Measurements from ENCODE around the gene KRT86.

DNA sequence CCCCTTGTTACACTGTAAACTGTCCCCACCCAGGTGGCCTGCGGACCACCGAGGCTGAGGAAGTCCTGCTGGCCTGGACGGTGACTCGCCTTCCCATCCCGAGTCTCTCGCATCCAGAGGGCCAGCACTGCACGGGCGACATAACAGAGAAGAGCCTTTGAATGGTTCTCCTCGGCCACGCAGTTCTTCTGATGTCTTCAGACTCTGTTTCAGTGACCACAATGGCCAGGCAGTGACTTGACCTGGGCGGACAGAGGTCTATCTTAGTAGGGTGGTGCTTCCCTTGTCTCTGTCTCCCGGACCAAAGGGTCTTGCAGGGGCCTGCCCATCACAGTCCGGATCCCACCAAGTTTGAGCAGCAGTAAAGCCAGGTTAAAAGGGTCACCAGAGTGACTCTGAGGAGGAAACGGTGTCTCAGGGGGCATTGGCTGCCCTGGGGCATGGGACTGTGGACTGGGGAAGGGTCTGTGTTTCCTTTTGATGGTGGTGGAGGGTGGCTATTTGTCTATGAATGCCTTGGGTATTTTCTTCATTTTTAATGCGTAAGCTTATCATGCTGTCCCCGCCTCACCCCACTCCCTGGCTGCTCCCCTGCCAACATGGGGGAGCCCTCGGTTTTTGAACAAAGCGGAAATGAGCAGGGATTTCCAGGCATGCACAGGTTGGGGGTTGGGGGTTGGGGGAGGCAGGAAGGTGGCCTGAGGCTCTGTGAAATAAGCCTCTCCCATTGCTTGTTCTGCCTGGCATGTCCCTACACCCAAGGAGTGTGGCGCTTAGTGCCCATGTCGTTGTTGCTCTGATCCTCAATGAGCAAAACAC, 82.5 kb downstream of the KRT86 start:
- TF ChIP-seq, protein P1, sequence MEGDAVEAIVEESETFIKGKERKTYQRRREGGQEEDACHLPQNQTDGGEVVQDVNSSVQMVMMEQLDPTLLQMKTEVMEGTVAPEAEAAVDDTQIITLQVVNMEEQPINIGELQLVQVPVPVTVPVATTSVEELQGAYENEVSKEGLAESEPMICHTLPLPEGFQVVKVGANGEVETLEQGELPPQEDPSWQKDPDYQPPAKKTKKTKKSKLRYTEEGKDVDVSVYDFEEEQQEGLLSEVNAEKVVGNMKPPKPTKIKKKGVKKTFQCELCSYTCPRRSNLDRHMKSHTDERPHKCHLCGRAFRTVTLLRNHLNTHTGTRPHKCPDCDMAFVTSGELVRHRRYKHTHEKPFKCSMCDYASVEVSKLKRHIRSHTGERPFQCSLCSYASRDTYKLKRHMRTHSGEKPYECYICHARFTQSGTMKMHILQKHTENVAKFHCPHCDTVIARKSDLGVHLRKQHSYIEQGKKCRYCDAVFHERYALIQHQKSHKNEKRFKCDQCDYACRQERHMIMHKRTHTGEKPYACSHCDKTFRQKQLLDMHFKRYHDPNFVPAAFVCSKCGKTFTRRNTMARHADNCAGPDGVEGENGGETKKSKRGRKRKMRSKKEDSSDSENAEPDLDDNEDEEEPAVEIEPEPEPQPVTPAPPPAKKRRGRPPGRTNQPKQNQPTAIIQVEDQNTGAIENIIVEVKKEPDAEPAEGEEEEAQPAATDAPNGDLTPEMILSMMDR (IDR thresholded peaks at IDR 0.05): no peak
- TF ChIP-seq EZH2 (IDR thresholded peaks at IDR 0.05; ENCODE audit: borderline replicate concordance, insufficient read depth, low read depth, low read length, poor library complexity, severe bottlenecking): no peak
